ENCODE data around the gene PEMT.

- TF ChIP-seq CTCF (IDR thresholded peaks at IDR 0.05) (no peak), POLR2AphosphoS5 (IDR thresholded peaks at IDR 0.05) (no peak), EP300 (IDR thresholded peaks at IDR 0.05) (no peak), POLR2A (IDR thresholded peaks at IDR 0.05; ENCODE audit: low read depth) (no peak)
These were observed 80.8 kb downstream of the PEMT start for GRCh38 chr17:17510456-17511292.

All from esophagus muscularis mucosa (tissue), 4 donors.